A549 (cell line): ENCODE data around the gene THBS3. TPM values are rescaled to one million over a fixed set of nuclear protein-coding genes. Genes with fewer than 3 reads are reported as not detected.

Source experiments
- ATAC-seq, 2 experiments: fragments of 200-7000 bp in 1 of 2; fragments of >200 bp in 1 of 2; cut with Nextera tagmentation in 1 of 2; cut with Tn5 transposase in 1 of 2; 3 replicates each; pipeline versions ENCODE4 v1.8.0 to v1.9.1; 2018 to 2020; ENCODE audit warnings: mild to moderate bottlenecking in 1 of 2, moderate library complexity in 1 of 2
- CTCF ChIA-PET: fragments of 300-600 bp; sonication (Branson Sonifier 250); formaldehyde crosslinking; extraction: SDS; loops from one replicate; lab custom pipeline; 2021; ENCODE audit warnings: antibody characterized with exemption, inconsistent platforms; lab: Yijun Ruan, JAX
- POLR2A ChIA-PET: fragments of 350-600 bp; formaldehyde crosslinking; extraction: SDS; loops from one replicate; lab custom pipeline; 2021; ENCODE audit warnings: antibody characterized with exemption, inconsistent platforms; lab: Yijun Ruan, JAX
- DNase-seq, 2 experiments: peaks; one replicate each; pipeline versions ENCODE4 v3.0.0 to v3.0.0-alpha.2; 2011 to 2016; ENCODE audit warnings: low read depth in 1 of 2, low spot score in 1 of 2
- FAIRE-seq: peaks from 2 replicates; lab custom pipeline; 2011; peaks lifted over from hg19 to GRCh38; lab: Jason Lieb, UNC
- H3K27ac ChIP-seq, 2 experiments: fragments of >200 bp; sonication (Bioruptor Twin); formaldehyde crosslinking; 3 replicates each; pipeline ENCODE4 v1.5.1; 2016 to 2017
- H3K4me1 ChIP-seq: fragments of >200 bp; sonication (Bioruptor Twin); formaldehyde crosslinking; 3 replicates; pipeline ENCODE4 v1.6.1; 2016
- H3K4me2 ChIP-seq: fragments of >200 bp; sonication (Bioruptor Twin); formaldehyde crosslinking; 3 replicates; pipeline ENCODE4 v1.6.1; 2016
- H3K4me3 ChIP-seq: fragments of >200 bp; sonication (Bioruptor Twin); formaldehyde crosslinking; 3 replicates; pipeline ENCODE4 v1.5.1; 2016
- H3K9me3 ChIP-seq: fragments of >200 bp; sonication (Bioruptor Twin); formaldehyde crosslinking; 3 replicates; pipeline ENCODE4 v1.6.1; 2016
- CBX2 ChIP-seq: fragments of 200-600 bp; sonication (generic); IDR thresholded peaks from 2 replicates; pipeline ENCODE4 v1.6.1; 2016; ENCODE audit warnings: low read depth, mild to moderate bottlenecking, borderline replicate concordance
- CBX8 ChIP-seq: fragments of 200-600 bp; sonication (generic); IDR thresholded peaks from 2 replicates; pipeline ENCODE4 v1.6.1; 2016
- CHD4 ChIP-seq: fragments of 200-600 bp; sonication (generic); IDR thresholded peaks from 2 replicates; pipeline ENCODE4 v1.6.1; 2016; ENCODE audit warnings: antibody characterized with exemption, mild to moderate bottlenecking, borderline replicate concordance
- EHMT2 ChIP-seq: fragments of 200-600 bp; sonication (generic); IDR thresholded peaks from 2 replicates; pipeline ENCODE4 v1.6.1; 2016; ENCODE audit warnings: antibody characterized with exemption, low read depth, mild to moderate bottlenecking, moderate library complexity
- FOSB ChIP-seq: fragments of 250-450 bp; sonication (Bioruptor Pico); IDR thresholded peaks from 2 replicates; pipeline ENCODE4 v1.5.0; 2020; ENCODE audit warnings: mild to moderate bottlenecking, moderate library complexity
- FOXS1 ChIP-seq: fragments of 250-450 bp; sonication (Bioruptor Pico); IDR thresholded peaks from 2 replicates; pipeline ENCODE4 v1.5.0; 2020; ENCODE audit warnings: mild to moderate bottlenecking, moderate library complexity
- HDAC2 ChIP-seq: fragments of 200-600 bp; sonication (generic); IDR thresholded peaks from 2 replicates; pipeline ENCODE4 v1.6.1; 2016
- HEYL ChIP-seq: fragments of 250-450 bp; sonication (Bioruptor Pico); IDR thresholded peaks from 2 replicates; pipeline ENCODE4 v1.8.0; 2021; ENCODE audit warnings: mild to moderate bottlenecking, moderate library complexity
- JUNB ChIP-seq: fragments of >200 bp; sonication (Bioruptor Twin); formaldehyde crosslinking; IDR thresholded peaks from 2 replicates; pipeline ENCODE4 v1.6.1; 2016
- MAZ ChIP-seq: fragments of 150-350 bp; IDR thresholded peaks from 2 replicates; pipeline ENCODE4 v1.6.1; 2014; ENCODE audit warnings: antibody characterized with exemption, low read depth, low read length, borderline replicate concordance
- POLR2A ChIP-seq: IDR thresholded peaks from 2 replicates; pipeline ENCODE4 v1.6.1; 2012; ENCODE audit warnings: mild to moderate bottlenecking, low read length
- RARB ChIP-seq: fragments of 250-450 bp; sonication (Bioruptor Pico); IDR thresholded peaks from 2 replicates; pipeline ENCODE4 v1.8.0; 2021; ENCODE audit warnings: mild to moderate bottlenecking, moderate library complexity
- TP53 ChIP-seq: fragments of 250-450 bp; sonication (Bioruptor Pico); IDR thresholded peaks from 2 replicates; pipeline ENCODE4 v1.5.0; 2021; ENCODE audit warnings: mild to moderate bottlenecking, moderate library complexity
- ZC3H11A ChIP-seq: fragments of 450-650 bp; IDR thresholded peaks from 2 replicates; pipeline ENCODE4 v1.6.1; 2014; ENCODE audit warnings: antibody characterized with exemption, mild to moderate bottlenecking
- WGBS: methylation state at CpG from one replicate; pipeline ENCODE4 v1.1.6; 2017; ENCODE audit errors: missing lambda C conversion rate; 5-methylcytosine and 5-hydroxymethylcytosine counted together
- polyA plus RNA-seq, 4 experiments: library from polyadenylated mRNA; depleted of rRNA in 3 of 4; stranded (reverse); fragments of >200 nt; fragmentation: RNase III in 1 of 4; extraction: RNeasy Plus Mini Kit Qiagen cat#74134 plus additional on column Dnase treatment in 1 of 4; gene quantifications; 2 replicates in 3 of 4; 3 replicates in 1 of 4; pipeline ENCODE4 v1.2.3, GENCODE V29; 2011 to 2017
- TF ChIP-seq, protein P1 (sequence below): IDR thresholded peaks from 2 replicates; pipeline ENCODE4 v1.6.1; 2012
- TF ChIP-seq, protein P2 (sequence below): IDR thresholded peaks from 2 replicates; pipeline ENCODE4 v1.6.1; 2012
- TF ChIP-seq, protein P3 (sequence below): fragments of 450-650 bp; IDR thresholded peaks from 2 replicates; pipeline ENCODE4 v1.6.1; 2014; ENCODE audit warnings: antibody characterized with exemption
- TF ChIP-seq, protein P4 (sequence below): fragments of >200 bp; sonication (Bioruptor Twin); formaldehyde crosslinking; IDR thresholded peaks from 3 replicates; pipeline ENCODE4 v1.6.1; 2016
- TF ChIP-seq, protein P5 (sequence below): fragments of >200 bp; sonication (Bioruptor Twin); formaldehyde crosslinking; IDR thresholded peaks from 2 replicates; pipeline ENCODE4 v1.6.1; 2016

The THBS3 gene
- polyA plus RNA-seq, 2 of the 4 experiments (the other 2 are of a cell fraction), result 12.1 to 13.8 TPM

DNA sequence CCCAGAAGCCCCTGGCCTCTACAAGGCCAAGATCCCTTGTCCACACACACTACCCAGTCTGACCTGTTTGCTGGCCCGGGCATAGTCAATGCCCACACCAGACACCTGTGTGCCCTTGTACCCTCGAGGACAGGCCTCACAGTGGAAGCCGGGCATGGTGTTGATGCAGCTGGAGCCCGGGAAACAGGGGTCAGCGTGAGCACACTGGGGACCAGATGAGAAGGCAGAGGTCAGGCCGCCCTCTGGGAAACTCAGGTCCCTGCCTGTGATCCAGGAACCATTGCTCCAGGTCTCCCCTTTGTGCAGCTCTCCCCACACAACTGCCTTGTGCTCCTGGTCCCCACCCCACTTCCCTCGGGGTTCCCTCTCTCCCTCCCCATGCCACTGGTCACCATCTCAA is 5.5 kb downstream of the THBS3 start:
- Histone ChIP-seq H3K9me3 (no peaks in the 10 kb centered on the region), H3K27ac (no peak overlapping the region), H3K4me1 (peaks cover 3% of the 10 kb centered on the region), H3K4me3 (no peak overlapping the region), H3K4me2 (no peak overlapping the region)
- WGBS, result 82% methylated on average over 7 of the region's 7 CpGs
- ATAC-seq, result no peak
- FAIRE-seq, result no peak
- ChIA-PET POLR2A (no interaction called here), CTCF (interaction anchor here (1.4 to 11.7 kb wide), 6 partner anchors 8 to 48 kb away, joined by 4 to 102 read pairs (median 8); partner anchors contain the start of gene KRTCAP2)
- DNase-seq, result no peak
- no peak for TF ChIP-seq HDAC2
- no peak for TF ChIP-seq FOXS1 (CRISPR knock-in tag)

DNA sequence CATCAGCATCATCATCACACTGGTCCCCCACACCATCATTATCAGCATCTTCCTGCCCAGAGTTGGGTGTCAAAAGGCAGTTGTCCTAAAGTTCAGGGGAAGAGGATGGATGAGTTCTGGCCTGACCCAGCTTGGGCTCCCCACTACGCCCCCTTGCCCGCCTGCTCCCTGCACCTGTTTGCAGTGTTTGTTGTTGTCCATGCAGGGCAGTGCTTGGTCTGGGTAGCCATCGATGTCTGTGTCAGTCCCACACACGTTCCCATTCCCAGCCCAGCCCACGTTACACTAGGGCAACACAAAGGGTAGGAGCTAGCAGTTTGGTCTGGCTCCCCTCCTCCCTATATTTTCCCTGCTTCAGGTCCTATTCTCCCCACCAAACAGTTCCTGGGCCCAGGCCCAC is 6.8 kb downstream of the THBS3 start:
- Histone ChIP-seq H3K4me2 (no peak overlapping the region), H3K4me3 (no peak overlapping the region), H3K4me1 (peaks cover 4% of the 10 kb centered on the region; the same call in 2 of the 3 replicates), H3K27ac (no peak overlapping the region), H3K9me3 (no peaks in the 10 kb centered on the region)
- DNase-seq (no peak), FAIRE-seq (no peak), ATAC-seq (no peak)
- WGBS, result 87% methylated on average over 5 of the region's 5 CpGs
- no peak for TF ChIP-seq EHMT2
- no peak for TF ChIP-seq MAZ
- TF ChIP-seq, protein P1, sequence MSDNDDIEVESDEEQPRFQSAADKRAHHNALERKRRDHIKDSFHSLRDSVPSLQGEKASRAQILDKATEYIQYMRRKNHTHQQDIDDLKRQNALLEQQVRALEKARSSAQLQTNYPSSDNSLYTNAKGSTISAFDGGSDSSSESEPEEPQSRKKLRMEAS, result no peak
- TF ChIP-seq HEYL, result no peak
- TF ChIP-seq, protein P2, sequence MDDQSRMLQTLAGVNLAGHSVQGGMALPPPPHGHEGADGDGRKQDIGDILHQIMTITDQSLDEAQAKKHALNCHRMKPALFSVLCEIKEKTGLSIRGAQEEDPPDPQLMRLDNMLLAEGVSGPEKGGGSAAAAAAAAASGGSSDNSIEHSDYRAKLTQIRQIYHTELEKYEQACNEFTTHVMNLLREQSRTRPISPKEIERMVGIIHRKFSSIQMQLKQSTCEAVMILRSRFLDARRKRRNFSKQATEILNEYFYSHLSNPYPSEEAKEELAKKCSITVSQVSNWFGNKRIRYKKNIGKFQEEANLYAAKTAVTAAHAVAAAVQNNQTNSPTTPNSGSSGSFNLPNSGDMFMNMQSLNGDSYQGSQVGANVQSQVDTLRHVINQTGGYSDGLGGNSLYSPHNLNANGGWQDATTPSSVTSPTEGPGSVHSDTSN, result no peak
- TF ChIP-seq CHD4, result no peak
- no peak for TF ChIP-seq CBX8
- no peak for TF ChIP-seq POLR2A
- no peak for TF ChIP-seq HDAC2
- TF ChIP-seq, protein P3, sequence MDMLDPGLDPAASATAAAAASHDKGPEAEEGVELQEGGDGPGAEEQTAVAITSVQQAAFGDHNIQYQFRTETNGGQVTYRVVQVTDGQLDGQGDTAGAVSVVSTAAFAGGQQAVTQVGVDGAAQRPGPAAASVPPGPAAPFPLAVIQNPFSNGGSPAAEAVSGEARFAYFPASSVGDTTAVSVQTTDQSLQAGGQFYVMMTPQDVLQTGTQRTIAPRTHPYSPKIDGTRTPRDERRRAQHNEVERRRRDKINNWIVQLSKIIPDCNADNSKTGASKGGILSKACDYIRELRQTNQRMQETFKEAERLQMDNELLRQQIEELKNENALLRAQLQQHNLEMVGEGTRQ, result no peak
- POLR2A ChIA-PET, result no interaction called here
- CTCF ChIA-PET, result interaction anchor here (0.7 to 11.7 kb wide), 7 partner anchors 18 to 391 kb away, joined by 3 to 102 read pairs (median 4); no protein-coding TSS in a partner anchor

DNA sequence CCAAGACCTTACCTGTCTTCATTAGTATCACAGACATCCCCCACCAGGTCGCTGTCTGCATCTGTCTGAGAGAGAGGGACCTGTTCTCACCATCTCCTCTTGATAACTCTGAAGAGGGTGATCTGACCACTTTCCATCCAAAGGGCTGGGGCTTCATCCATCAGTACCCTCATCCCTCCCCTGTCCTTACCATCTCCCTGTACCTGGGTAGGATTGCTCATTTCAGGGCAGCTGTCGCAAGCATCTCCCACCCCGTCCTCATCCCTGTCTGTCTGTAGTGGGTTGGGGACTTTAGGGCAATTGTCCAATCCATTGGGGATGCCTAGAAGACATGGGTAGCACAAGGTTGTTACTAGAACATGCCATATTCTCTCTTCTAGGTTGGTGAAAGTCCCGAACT is 7.9 kb downstream of the THBS3 start:
- no peak overlapping the region for H3K4me3 ChIP-seq
- no peak overlapping the region for H3K27ac ChIP-seq
- DNase-seq (no peak), FAIRE-seq (no peak), ATAC-seq (no peak)
- H3K4me1 ChIP-seq, result peaks cover 11% of the 10 kb centered on the region; the same call in 2 of the 3 replicates
- no peaks in the 10 kb centered on the region for H3K9me3 ChIP-seq
- WGBS, result 83% methylated on average over 4 of the region's 4 CpGs
- POLR2A ChIA-PET, result no interaction called here
- H3K4me2 ChIP-seq, result no peak overlapping the region
- TF ChIP-seq FOSB (CRISPR knock-in tag) (no peak), CBX8 (no peak)
- TF ChIP-seq, protein P4, sequence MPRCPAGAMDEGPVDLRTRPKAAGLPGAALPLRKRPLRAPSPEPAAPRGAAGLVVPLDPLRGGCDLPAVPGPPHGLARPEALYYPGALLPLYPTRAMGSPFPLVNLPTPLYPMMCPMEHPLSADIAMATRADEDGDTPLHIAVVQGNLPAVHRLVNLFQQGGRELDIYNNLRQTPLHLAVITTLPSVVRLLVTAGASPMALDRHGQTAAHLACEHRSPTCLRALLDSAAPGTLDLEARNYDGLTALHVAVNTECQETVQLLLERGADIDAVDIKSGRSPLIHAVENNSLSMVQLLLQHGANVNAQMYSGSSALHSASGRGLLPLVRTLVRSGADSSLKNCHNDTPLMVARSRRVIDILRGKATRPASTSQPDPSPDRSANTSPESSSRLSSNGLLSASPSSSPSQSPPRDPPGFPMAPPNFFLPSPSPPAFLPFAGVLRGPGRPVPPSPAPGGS, result no peak
- TF ChIP-seq, protein P5, sequence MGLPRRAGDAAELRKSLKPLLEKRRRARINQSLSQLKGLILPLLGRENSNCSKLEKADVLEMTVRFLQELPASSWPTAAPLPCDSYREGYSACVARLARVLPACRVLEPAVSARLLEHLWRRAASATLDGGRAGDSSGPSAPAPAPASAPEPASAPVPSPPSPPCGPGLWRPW, result no peak
- CTCF ChIA-PET, result interaction anchor here (1.7 to 11.7 kb wide), 3 partner anchors 25 to 392 kb away, joined by 4 to 102 read pairs (median 4); no protein-coding TSS in a partner anchor

DNA sequence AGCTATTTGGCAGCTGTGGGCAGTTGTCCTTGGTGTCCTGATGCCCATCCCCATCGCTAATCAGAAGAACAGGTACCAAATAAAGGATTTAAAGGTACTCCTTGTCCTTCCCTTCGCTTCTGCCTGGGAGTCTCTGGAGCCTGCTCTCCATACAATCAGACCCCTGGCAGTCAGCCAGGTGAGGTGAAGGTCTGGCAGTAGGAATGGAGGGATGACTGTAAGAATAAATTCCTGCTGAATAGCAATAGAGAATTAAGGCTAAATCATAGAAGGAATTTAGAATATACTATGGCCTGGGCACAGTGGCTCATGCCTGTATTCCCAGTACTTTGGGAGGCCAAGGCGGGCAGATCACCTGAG is 9.2 kb downstream of the THBS3 start:
- no peaks in the 10 kb centered on the region for H3K9me3 ChIP-seq
- ATAC-seq, result no peak
- POLR2A ChIA-PET, result no interaction called here
- no peak for DNase-seq
- no peak for TF ChIP-seq TP53 (CRISPR knock-in tag)
- no peak for TF ChIP-seq JUNB
- TF ChIP-seq RARB (CRISPR knock-in tag), result no peak
- TF ChIP-seq ZC3H11A, result no peak
- no peak for TF ChIP-seq CBX2
- no peak for TF ChIP-seq HEYL
- TF ChIP-seq, all 56 proteins: peak for 0
- WGBS, result 98% methylated on average over 3 of the region's 3 CpGs
- CTCF ChIA-PET, result interaction anchor here (0.7 to 11.7 kb wide), 3 partner anchors 26 to 58 kb away, joined by 3 to 102 read pairs (median 4); no protein-coding TSS in a partner anchor
- peaks cover 11% of the 10 kb centered on the region; the same call in 2 of the 3 replicates for H3K4me1 ChIP-seq
- no peak overlapping the region for H3K4me3 ChIP-seq
- H3K27ac ChIP-seq, result no peak overlapping the region
- no peak for FAIRE-seq
- H3K4me2 ChIP-seq, result no peak overlapping the region
